Measurements from ENCODE around the gene ZNF628.

Gene ZNF628

GRCh38 chr19:55526216-55527196 is 50.1 kb downstream of the ZNF628 start:
- H3K27ac ChIP-seq: no peak overlapping the region
- no peak for TF ChIP-seq ZFX (IDR thresholded peaks at IDR 0.05)
- TF ChIP-seq CTCF (conservative IDR thresholded peaks at IDR 0.05): no peak

GRCh38 chr19:55527197-55528029 is 51.0 kb downstream of the ZNF628 start:
- H3K27ac ChIP-seq: no peak overlapping the region
- no peak for TF ChIP-seq CTCF (conservative IDR thresholded peaks at IDR 0.05)
- TF ChIP-seq ZFX (IDR thresholded peaks at IDR 0.05): no peak

GRCh38 chr19:55528030-55528803 is 51.8 kb downstream of the ZNF628 start:
- H3K27ac ChIP-seq: no peak overlapping the region
- no peak for TF ChIP-seq CTCF (conservative IDR thresholded peaks at IDR 0.05)
- no peak for TF ChIP-seq ZFX (IDR thresholded peaks at IDR 0.05)

GRCh38 chr19:55529636-55530234 is 53.3 kb downstream of the ZNF628 start:
- TF ChIP-seq CTCF (conservative IDR thresholded peaks at IDR 0.05) (no peak), ZFX (IDR thresholded peaks at IDR 0.05) (no peak)
- no peak overlapping the region for H3K27ac ChIP-seq

- no peak overlapping the region for H3K27ac ChIP-seq
- TF ChIP-seq CTCF (conservative IDR thresholded peaks at IDR 0.05) (no peak), ZFX (IDR thresholded peaks at IDR 0.05) (no peak)
Measured at GRCh38 chr19:55530996-55531395, 54.6 kb downstream of the ZNF628 start.
